ENCODE results near the gene TMEM123.

The TMEM123 gene

DNA sequence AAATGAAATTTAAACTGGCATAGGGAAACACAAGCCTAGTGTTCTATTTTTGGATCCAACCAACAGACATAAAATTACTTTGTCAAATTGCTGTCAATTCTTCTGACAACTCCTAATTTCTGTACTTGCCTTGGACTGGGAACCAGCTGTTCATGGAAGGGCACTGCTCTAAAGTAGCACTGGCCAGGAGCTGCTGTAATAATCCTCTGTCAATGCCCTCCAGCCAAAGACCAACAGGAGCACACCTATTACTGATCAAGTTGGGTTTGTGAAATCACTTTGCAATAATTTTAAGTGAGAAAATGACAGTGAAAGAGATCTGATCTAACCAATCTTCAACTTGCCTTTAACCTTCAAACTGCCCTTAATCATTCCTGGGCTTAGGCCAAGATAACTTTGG lies 18.9 kb upstream of the TMEM123 start:
- DNase-seq (ENCODE audit: low read depth in 2 of 2) = no peak

DNA sequence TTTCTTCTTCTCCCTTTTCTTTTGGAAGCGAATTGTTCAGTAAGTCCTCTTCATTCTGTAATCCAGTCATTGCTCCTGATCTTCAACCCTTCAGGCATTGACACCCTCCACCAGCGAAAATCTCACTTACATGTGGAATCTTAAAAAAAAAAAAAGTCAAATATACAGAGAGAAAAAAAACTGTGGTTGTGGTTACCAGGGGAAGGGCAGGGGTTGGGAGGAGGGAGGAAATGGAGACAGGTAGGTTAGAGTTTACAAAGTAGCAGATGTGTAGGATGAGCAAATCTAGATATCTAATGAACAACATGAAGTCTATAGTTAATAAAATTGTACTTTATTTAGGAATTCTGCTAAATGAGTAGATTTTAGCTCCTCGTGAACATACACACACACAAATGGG lies 17.7 kb upstream of the TMEM123 start:
- DNase-seq (ENCODE audit: low read depth in 2 of 2) = no peak

DNA sequence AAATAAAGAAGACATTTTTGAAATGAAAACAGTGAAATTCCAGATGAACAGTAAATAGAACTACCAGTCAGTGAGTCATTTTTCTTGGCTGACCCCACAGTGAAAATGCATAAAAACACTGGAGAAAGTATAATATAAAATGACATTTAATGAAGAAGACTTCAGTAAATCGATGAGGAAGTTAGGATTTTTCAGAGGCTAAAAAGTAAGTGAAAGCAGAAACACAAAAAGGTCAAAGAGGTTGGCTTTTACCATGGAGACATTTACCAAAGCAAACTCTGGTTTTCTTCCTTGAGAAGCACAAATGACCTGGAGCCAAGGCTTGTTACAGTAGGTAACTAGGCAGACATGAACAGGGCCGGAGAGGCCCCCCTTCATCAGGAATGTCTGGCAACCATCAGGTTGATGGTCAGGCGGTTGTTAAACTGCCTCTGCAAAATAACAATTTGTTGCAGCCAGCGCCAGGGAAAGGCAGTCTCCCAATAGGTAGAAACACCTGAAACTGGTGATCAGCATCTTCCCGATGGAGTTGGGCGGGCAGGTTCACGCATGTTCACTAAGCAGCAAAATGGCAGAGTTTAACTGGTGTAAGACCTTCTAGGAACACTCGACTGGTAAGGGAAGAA lies 16.7 kb upstream of the TMEM123 start:
- no peak for DNase-seq (ENCODE audit: low read depth in 2 of 2)

- DNase-seq (ENCODE audit: low read depth in 2 of 2) = no peak
Measured at GRCh38 chr11:102468616-102469195, 16.1 kb upstream of the TMEM123 start.

- no peak for DNase-seq (ENCODE audit: low read depth in 2 of 2)
Measured at GRCh38 chr11:102467853-102468580, 15.5 kb upstream of the TMEM123 start.

DNA sequence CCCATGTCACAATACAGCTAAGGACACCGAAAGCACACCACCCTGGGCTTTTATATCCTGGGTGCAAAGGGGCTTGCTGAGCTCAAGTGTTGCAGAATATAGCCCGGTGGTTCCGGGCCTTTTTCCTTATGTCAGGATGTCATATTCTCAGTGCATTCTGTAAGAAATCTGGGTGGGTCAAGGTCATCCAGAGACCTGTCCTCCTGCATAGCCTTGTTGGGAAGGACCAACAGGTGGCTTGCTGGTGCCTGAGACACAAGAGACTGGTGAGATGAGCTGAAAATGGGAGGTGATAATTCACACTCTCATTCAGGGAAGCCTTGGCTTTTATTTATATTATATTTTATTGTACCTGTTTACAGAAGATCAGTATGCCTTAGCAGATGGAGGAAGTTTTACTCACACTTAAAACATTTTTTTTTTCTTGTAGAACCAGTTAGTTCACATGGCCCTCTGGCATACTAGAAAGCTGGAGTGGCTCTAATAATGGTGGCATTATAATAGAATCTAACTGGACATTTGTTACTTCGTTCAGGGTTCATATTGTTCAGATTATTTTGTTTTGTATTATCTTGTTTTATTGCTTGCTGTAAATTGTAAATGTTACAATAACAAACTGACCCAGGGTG lies 14.6 kb upstream of the TMEM123 start:
- no peak for DNase-seq (ENCODE audit: low read depth in 2 of 2)

GRCh38 chr11:102465696-102466095 lies 13.1 kb upstream of the TMEM123 start:
- DNase-seq (ENCODE audit: low read depth in 2 of 2) = no peak

GRCh38 chr11:102464859-102465500 lies 12.4 kb upstream of the TMEM123 start:
- no peak for DNase-seq (ENCODE audit: low read depth in 2 of 2)

- DNase-seq (ENCODE audit: low read depth in 2 of 2) = no peak
Measured at GRCh38 chr11:102464037-102464436, 11.5 kb upstream of the TMEM123 start.

DNA sequence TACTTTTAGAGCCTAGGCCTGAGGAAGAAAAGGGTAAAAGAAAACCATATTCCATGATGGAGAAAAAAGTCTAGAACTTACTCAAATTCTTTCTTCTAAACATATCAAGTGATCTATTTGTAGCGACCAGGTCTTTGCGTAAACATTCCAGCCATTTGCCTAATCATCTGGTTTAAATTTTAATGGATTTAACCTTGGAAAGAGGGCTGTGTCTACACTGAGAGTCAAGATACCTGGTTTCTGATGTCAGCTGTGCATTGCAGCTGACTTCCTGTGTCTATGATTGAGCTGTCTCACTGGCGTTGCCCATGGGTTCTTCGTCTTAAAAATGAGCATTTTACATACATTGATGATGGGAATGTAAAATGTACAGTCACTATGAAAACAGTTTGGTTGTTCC lies 10.0 kb upstream of the TMEM123 start:
- DNase-seq (ENCODE audit: low read depth in 2 of 2) = no peak

DNA sequence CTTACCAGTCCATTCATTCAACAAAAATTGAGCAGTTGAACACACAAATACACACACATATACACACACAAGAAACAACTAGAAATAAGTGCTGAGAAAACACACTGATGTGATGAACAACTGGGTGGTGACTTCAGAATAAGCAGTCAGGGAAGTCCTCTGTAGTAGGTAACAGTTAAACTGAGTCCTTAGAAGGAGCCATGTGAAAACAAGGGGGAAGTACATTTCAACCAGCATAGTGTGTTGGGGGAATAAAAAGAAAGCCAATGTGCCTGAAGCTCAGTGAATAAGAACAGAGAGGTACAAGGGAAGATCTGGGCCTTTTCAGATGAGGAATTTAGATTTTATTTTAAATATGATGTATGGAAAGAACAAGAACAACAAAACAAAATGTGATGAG lies 6.8 kb upstream of the TMEM123 start:
- no peak for DNase-seq (ENCODE audit: low read depth in 2 of 2)

GRCh38 chr11:102458548-102458947 lies 6.0 kb upstream of the TMEM123 start:
- DNase-seq (ENCODE audit: low read depth in 2 of 2) = no peak

- DNase-seq (ENCODE audit: low read depth in 2 of 2) = no peak
Measured at GRCh38 chr11:102457865-102458264, 5.3 kb upstream of the TMEM123 start.

GRCh38 chr11:102457056-102457677 lies 4.6 kb upstream of the TMEM123 start:
- no peak for DNase-seq (ENCODE audit: low read depth in 2 of 2)

DNA sequence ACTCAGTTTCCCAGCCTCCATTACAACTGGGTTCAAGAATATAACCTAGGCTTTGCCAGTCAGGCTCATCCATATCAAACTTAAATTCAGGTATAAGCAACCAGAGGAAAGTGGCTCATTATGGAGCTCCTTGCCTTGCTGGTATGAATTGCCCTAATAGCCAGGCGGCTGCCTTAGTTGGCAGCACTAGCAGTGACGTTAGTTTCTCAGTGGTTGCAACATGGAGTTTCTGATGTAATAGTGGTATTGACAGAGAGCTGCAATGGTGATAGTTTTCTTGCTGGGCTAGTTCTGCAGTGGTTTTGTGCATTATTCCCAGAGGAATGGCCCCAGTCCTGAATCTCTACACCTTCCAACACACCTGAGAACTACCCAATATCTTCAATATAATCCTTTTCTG lies 3.8 kb upstream of the TMEM123 start:
- no peak for DNase-seq (ENCODE audit: low read depth in 2 of 2)

DNA sequence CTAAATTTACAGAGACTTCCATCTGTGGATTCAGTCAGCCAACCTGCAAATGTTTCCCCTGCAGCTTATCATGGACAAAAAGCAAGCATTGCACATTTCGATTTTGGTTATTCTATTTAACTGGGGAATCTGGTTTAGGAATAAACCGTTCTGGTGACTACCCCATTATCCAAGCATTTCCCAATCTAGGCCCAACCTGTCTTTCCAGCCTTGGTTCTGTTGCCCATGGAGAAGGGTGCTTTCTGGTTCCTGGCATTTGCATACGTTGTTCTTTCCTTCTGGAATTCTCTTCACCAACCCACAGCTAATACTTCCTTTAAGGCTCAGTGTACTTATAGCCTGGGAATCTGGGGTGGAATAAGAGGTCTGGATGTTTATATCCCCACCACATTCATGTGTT lies 1.4 kb upstream of the TMEM123 start:
- no peak for DNase-seq (ENCODE audit: low read depth in 2 of 2)

- DNase-seq (ENCODE audit: low read depth in 2 of 2) = peak in 1 of 2 donors; percentile 24
Measured at GRCh38 chr11:102453302-102453695, 734 bp upstream of the TMEM123 start.

- peak; percentile 68 to 69 for DNase-seq (ENCODE audit: low read depth in 2 of 2)
Measured at GRCh38 chr11:102451681-102452460, 694 bp downstream of the TMEM123 start.

DNA sequence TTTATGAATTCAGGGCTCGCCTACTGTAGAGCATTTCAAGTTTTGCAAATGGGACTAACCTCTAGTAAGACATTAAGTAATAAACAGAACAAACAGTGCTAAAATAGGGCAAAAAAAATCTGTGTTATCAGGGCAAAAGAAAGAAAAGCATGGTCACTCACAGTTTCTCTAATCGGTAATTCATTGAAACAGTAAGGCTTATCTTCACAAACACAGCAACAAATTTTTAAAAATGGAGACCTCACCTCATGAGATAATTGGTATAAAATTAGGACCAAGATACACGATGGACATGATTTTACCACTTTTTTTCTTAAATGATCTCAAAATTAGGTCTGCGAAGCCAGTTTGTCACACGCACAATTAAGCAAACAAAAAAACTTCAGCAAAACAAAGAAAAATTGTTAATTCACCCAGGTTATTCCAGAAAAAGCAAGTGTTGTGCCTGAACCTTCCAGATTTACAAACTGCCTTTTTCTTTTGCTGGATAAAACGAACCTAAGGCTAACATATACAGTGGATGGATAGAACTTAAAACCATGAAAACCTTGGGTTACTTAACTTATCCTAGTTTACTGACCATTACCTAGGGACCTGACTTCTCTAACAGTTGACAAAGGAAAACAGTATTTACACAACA lies 1.4 kb downstream of the TMEM123 start:
- no peak for DNase-seq (ENCODE audit: low read depth in 2 of 2)
